Hepatic stellate cell (primary cell): Measurements from ENCODE around the gene PBXIP1.

ENCODE experiments used
- DNase-seq: peaks from one replicate; pipeline ENCODE4 v3.0.0; 2011; ENCODE audit warnings: low spot score

Gene PBXIP1

DNA sequence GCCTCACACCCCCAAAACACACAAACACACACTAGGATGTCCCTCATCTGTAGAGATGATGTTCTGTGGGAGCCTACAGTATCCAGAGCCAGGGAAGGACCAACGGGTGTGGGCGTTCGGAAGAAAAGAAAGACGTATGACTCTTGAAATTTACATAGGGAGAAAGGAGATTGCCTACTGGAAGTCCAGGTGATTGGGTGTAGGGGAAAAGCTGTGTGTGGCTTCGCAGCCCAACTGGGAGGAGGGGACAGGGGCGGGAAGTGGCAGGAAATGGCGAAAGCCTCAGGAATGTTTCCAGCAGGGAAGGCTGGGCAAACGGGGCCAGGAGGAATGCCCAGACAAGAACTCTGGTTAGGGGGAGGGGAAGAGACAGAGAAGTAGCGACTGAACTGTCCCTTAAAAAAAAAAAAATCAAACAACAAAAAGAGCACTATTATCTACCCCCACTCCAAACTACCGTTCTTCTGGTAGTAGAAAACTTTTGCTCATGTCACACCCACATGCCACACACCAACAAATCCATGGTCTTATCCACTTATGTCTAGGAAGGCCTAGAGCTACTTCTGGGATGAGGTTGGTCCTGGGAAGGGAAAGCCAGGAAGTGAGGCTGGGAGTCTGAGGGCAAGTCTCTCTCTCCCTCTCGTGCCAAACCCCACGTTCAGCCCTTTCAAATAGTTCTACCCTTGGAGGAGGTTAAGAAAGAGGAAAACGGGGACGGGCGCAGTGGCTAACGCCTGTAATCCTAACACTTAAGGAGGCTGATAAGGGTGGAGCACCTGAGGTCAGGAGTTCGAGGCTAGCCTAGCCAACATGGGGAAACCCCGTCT is 16.8 kb upstream of the PBXIP1 start:
- DNase-seq = peak; percentile 91

- no peak for DNase-seq
These were observed 16.3 kb upstream of the PBXIP1 start for GRCh38 chr1:154972213-154972516.

DNA sequence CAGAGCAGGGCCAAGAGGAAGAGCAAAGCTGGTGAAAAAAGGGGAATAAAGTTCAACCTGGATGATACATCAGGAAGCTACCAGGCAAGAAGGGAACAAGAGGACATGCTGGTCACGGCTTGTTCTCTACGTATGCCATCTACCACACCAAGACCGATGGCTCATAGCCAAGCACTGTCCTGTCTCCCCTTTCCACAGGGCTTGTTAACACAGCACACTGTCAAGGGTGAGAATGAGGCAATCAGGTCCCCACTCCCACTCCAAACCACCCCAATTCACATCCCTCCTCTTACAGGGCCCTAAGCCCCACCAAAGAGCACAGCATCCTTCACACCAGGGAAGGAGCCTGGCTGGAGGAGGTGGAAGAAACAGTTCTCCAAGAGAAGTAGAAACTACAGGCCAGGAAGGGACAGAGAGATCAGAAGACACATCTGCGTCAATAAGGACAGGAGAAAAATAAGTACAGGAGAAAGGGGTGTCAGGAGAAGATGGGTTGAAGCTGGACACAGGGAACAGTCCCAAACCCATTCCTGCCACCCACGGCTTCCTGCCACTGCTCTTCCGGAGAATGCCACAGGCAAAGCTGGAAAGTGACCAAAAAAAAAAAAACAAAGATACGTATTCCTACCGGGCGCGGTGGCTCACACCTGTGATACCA is 15.6 kb upstream of the PBXIP1 start:
- DNase-seq = no peak

- DNase-seq = peak; percentile 95
These were observed 14.9 kb upstream of the PBXIP1 start, which contains the start of gene SHC1 for GRCh38 chr1:154970631-154971340. SHC1 (minus strand) TSS chr1:154970747; CDS start chr1:154970526, 221 bp downstream.

DNA sequence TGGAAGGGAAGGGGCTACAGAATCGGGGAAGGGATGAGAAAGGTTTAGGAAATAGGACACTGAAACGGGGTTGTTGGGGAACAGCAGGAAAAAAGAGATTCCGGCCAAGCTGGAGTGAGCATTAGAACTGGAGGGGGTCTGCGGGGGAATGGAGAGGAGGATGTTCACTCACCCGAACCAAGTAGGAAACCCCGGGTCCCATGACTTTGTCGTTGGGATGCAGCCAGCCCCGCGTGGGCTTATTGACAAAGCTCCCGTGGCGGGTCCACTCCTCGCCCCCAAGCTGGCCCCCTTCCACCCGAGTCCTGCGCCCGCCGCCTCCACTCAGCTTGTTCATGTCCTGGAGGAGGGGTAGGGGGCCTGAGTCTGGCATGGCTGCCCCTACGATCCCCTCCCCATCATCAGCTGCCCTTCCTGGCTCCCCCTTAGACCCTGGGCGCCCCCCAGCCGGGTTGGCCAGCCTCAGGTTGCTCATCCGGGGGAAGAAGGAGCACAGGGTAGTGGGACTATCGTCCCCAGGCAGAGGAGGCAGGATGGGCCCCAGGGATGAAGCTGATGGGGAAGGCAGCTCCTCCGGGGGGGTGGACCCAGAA is 14.1 kb upstream of the PBXIP1 start:
- DNase-seq = no peak

DNA sequence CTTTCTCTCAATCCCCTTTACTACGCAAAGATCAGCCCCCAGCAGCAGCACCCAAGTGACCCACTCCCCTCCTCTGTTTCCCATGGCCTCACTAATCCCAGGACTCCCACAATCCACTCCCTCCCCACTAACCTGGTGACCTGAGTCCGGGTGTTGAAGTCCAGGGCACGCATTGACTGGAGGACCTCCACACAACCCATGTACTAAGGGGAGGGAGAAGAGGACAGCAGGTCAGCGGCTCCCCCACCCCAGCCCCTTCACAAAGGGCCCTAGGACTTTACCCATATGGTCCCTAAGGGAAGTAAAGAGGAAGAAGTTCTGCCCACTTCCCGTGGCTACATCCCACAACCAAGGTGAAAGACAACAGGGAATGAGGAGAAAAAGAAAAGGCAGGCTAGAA is 13.3 kb upstream of the PBXIP1 start:
- no peak for DNase-seq

- DNase-seq = no peak
These were observed 12.8 kb upstream of the PBXIP1 start for GRCh38 chr1:154968731-154969130.

DNA sequence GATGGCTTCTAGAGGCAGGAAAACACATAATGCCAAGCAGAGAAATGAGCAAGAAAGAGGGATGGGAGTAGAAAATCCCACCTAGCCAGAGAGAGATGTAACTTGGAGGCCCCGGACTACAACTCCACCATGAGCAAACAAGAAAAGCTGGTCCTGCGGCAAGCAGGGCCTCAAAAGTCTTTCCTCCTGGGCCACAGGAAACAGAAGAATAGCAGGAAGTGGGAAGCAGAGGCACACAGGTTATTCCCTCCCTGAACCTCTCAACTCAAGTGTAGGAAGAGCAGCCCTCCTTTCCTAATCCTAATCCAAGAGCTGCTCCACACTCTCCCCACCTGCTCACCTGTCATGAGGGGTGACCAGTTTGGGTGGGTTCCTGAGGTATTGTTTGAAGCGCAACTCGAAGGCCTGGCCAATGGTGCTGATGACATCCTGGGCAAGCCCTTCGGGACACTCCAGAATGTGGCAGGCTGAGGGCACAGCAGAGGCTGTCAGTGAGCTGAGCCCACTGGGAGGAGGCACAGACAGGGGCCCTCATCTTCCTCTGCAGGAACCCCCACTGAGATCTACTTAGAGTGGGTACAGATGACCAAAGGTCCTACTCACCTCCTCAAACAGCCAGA is 11.5 kb upstream of the PBXIP1 start:
- no peak for DNase-seq

DNA sequence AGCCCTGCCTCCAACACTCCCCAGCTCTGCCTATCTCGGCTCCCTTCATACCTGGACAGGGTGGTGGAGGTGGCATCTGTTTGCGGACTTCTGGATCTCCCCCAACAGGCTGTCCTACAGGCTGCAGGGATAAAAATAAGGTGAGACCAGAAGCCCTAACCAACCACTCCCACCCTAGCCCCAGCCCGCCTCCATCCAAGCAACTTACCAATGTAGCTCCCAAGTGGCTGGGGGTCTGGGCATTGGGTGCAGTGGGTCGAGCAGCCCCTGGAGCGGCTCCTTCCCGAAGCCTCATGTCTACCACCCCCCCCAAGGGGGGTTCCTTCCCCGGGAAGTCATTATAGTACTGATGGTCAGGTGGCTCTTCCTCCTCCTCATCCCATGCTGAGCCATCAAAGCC is 10.2 kb upstream of the PBXIP1 start:
- no peak for DNase-seq

DNA sequence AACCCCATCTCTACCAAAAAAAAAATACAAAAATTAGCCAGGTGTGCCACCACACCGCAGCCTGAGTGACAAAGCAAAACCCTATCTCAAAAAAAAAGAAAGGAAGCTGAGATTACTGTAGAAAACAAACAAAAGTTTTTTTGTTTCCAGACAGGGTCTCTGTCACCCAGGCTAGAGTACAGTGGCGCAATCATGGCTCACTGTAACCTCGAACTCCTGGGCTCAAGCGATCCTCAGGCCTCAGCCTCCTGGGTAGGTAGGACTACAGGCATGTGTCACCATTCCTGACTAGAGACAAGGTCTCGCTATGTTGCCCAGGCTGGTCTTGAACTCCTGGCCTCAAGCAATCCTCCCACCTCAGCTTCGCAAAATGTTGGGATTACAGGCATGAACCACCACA is 8.5 kb upstream of the PBXIP1 start:
- DNase-seq = no peak

DNA sequence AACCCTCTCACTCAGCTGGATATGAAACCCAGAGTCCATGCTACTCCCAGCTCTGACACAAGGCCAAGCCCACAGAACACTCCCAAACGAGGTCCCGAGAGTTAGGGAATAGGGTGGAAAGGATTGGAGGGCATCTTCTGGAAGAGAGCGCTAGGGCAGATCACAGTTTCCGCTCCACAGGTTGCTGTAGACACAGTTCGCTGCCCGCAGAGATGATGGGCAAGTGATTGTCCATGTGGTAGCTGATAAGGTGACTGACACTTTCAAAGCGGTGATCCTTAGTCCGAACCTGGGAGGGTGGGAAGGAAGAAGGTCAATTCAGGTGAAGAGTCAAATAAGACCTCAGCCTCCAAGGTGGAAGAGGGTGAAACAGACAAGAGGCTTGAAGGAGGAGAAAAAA is 7.7 kb upstream of the PBXIP1 start:
- no peak for DNase-seq

DNA sequence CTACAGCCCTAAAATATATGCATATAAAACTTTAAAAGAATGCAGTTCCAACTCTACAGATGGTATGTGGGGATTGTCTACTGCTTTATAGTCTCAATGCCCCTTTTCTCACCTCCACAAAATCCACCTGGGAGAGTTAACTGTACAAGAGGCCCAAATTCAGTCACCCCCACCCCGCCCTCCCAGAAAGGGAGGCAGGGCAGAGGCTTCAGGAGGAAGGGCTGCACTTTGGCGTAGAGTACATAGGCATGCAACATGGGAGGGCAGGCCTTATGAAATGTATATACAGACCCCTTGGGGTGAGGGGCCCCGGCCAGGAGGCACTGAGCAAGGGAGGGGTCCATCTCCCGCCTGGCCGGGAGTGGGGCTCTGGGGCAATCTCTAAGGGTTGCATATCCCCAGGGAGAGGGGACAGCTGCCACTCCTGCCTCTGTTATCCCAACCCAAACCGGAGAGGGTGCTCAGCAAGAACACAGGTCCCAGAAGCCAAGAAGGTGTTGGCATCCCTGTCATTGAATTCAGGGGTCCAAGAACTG is 7.0 kb upstream of the PBXIP1 start:
- no peak for DNase-seq

- no peak for DNase-seq
These were observed 6.4 kb upstream of the PBXIP1 start for GRCh38 chr1:154962156-154962749.

GRCh38 chr1:154961207-154962155 is 5.6 kb upstream of the PBXIP1 start, which contains the start of gene PYGO2:
PYGO2 (minus strand) TSS chr1:154961782; CDS start chr1:154961576, 206 bp downstream.
- DNase-seq = peak; percentile 87

GRCh38 chr1:154960446-154961136 is 4.7 kb upstream of the PBXIP1 start:
- DNase-seq = no peak

DNA sequence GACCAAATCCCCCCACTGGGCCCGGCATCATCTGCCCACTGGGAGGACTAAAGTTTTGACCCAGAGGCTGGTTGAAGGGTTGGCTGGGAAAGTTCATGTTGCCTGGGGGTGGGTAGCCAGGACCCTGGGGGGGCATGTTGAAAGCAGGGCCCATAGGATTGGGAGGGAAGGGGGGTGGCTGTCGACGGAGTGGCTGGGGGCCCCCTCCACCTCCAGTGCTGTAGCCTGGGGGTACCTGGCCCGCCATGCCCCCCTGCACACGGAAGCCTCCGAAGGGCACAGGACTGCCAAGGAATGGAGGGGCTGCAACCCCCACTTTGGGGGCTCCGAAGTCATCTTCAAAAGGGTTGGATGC is 3.5 kb upstream of the PBXIP1 start:
- DNase-seq = no peak

- DNase-seq = no peak
These were observed 3.0 kb upstream of the PBXIP1 start for GRCh38 chr1:154958681-154959425.

DNA sequence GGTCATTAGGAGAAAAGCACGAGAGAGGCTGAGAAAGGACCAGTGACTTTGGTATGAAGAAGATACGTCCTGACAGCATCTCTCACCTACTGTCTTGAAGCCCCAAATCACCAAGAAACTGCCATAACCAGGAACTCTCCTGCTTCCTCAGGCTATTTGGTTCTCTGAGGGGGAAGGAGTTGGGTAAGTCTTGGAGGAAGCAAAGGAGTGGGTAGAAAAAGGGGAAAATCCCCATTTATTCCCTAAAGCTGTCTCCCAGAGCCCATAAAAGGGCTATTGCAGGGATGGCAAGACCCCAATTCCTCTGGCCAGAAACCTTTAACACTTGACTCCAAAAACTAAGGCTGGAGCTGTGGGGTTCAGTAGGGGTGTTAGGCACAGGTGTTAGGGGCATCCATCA is 2.1 kb upstream of the PBXIP1 start:
- DNase-seq = no peak

DNA sequence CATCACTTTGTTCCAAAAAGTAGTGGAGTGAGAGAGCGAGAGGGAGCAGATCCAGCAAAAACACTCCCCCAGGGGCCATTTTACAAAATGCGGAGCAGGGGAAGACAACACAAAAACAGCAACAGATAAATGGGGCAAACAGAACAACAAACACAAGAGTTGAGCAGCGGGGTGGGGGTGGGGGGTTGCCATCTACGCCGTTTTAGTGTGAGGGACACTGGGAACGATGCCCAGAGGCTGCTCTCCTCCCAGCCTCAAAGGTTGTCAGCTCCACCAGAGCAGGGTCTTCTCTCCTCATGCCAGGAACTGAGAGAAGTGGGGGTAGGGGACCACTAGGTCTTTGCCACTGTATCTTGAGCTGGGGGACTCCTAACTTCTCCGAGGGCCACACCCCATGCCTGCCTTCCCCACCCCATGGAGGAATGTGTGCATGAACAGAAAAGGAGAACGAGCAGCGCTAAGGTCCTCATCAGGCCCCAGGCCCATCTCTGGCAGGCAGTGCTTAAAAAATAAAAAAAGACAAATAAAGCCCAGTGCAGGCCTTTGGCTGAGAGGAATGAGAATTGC is 1.3 kb upstream of the PBXIP1 start:
- DNase-seq = no peak
